Panc1 (cell line): ENCODE data around the gene AIF1. TPM values are rescaled to one million over a fixed set of nuclear protein-coding genes. Genes with fewer than 3 reads are reported as not detected.

ENCODE experiments used
- ATAC-seq: fragments of 200-7000 bp; cut with Tn5 transposase; 2 replicates; pipeline ENCODE4 v1.9.1; 2020; ENCODE audit warnings: mild to moderate bottlenecking, moderate library complexity
- BruUV-seq: library from RNA; stranded (reverse); fragments of 400-500 nt; replicated peaks from 2 replicates; lab custom pipeline; 2021; lab: Mats Ljungman, UMichigan
- CTCF ChIA-PET: fragments of 300-600 bp; sonication (Branson Sonifier 250); formaldehyde crosslinking; loops from one replicate; lab custom pipeline; 2022; ENCODE audit warnings: antibody characterized with exemption; lab: Charles Lee
- POLR2A ChIA-PET: fragments of 300-600 bp; sonication (Branson Sonifier 250); formaldehyde crosslinking; loops from one replicate; lab custom pipeline; 2022; ENCODE audit warnings: antibody characterized with exemption; lab: Charles Lee
- DNase-seq: peaks from one replicate; pipeline ENCODE4 v3.0.0-alpha.2; 2010; ENCODE audit warnings: low read depth, low spot score
- H3K27ac ChIP-seq: 2 replicates; pipeline ENCODE4 v1.5.1; 2011; ENCODE audit warnings: mild to moderate bottlenecking, low read length, inconsistent platforms
- H3K27me3 ChIP-seq: fragments of 200-500 bp; sonication (Bioruptor generic); 2 replicates; pipeline ENCODE4 v1.6.0; 2014; ENCODE audit warnings: low read length, inconsistent platforms; ENCODE audit not compliant: control insufficient read depth, insufficient read depth
- H3K36me3 ChIP-seq: fragments of 200-500 bp; sonication (Bioruptor generic); 2 replicates; pipeline ENCODE4 v1.5.1; 2014; ENCODE audit warnings: inconsistent platforms, mild to moderate bottlenecking, low read length, moderate library complexity; ENCODE audit not compliant: control insufficient read depth, insufficient read depth
- H3K4me1 ChIP-seq: 2 replicates; pipeline ENCODE4 v1.5.1; 2011; ENCODE audit warnings: inconsistent platforms, mild to moderate bottlenecking, low read length, moderate library complexity; ENCODE audit not compliant: control insufficient read depth, insufficient read depth
- H3K4me3 ChIP-seq, 2 experiments: 2 replicates each; pipeline ENCODE4 v1.5.1; 2011 to 2012; ENCODE audit warnings: low read depth in 2 of 2, low read length in 2 of 2, mild to moderate bottlenecking in 2 of 2, inconsistent platforms in 1 of 2, moderate library complexity in 1 of 2
- H3K9me3 ChIP-seq: fragments of 200-500 bp; sonication (Bioruptor generic); 2 replicates; pipeline ENCODE4 v1.5.1; 2014; ENCODE audit warnings: low read depth, mild to moderate bottlenecking, inconsistent platforms, low read length, moderate library complexity; ENCODE audit not compliant: control insufficient read depth, insufficient read depth
- POLR2AphosphoS5 ChIP-seq: IDR thresholded peaks from 2 replicates; pipeline ENCODE4 v1.6.1; 2012; ENCODE audit warnings: mild to moderate bottlenecking, low read depth, low read length, moderate library complexity
- SIN3A ChIP-seq: IDR thresholded peaks from 2 replicates; pipeline ENCODE4 v1.6.1; 2012; ENCODE audit warnings: low read depth, mild to moderate bottlenecking, low read length, moderate library complexity, borderline replicate concordance; ENCODE audit not compliant: insufficient read depth
- TCF7L2 ChIP-seq: IDR thresholded peaks from 2 replicates; pipeline ENCODE4 v1.6.1; 2011; ENCODE audit warnings: mild to moderate bottlenecking, low read depth, low read length, inconsistent platforms
- in situ Hi-C: cut with HindIII; loops from 2 replicates; pipeline ENCODE4 v1.10.0; 2016; ENCODE audit warnings: low sequenced_read_pairs, low pct_unique_long_range_greater_than_20kb
- intact Hi-C: fragments of 100-400 bp; cut with micrococcal nuclease; formaldehyde crosslinking; loops from one replicate; pipeline ENCODE4 v1.10.0; 2022; ENCODE audit not compliant: unreplicated experiment
- total RNA-seq: library from RNA; stranded (reverse); gene quantifications from one replicate; pipeline ENCODE4 v1.2.1, GENCODE V29; 2021; ENCODE audit not compliant: unreplicated experiment
- TF ChIP-seq, protein P1 (sequence below), 2 experiments: IDR thresholded peaks; 2 replicates each; pipeline ENCODE4 v1.6.1; 2011 to 2012; ENCODE audit warnings: low read depth in 2 of 2, control low read depth in 1 of 2, low read length in 1 of 2, mild to moderate bottlenecking in 1 of 2, moderate library complexity in 1 of 2; ENCODE audit not compliant: insufficient read depth in 1 of 2
- TF ChIP-seq, protein P2 (sequence below): fragments of 450-650 bp; IDR thresholded peaks from 2 replicates; pipeline ENCODE4 v1.5.1; 2017; ENCODE audit warnings: mild to moderate bottlenecking

AIF1 gene
- total RNA-seq, 1 experiment from 2014 or later, result 0.44 TPM

DNA sequence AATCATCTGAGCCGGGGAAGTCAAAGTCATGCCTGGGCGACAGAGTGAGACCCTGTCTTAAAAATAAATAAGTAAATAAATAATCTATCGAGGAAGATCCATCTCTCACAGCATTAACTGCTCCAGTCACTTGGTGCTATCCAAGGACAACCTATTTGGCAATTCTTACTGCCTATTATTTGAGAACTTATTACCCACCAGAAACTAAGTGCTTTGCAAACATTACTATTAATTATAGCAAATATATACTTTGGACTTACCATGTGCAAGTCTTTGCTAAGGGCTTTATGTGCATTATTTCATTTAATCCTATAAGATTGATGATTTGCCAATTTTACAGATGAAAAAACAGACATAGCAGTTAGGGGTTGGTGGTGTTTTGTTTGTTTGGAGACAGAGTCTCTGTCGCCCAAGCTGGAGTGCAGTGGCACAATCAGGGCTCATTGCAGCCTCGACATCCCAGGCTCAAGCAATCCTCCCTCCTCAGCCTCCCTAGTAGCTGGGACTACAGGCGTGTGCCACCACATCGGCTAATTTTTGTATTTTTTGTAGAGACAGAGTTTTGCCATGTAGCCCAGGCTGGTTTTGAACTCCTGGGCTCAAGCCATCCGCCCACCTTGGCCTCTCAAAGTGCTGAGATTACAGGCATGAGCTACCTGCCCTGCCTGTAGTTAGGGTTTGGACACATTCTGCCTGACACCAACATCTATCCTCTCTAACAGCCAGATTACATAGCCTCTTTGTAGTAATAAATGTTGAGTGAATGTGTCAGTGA lies 39.7 kb downstream of the AIF1 start:
- H3K9me3 ChIP-seq, result no peaks in the 10 kb centered on the region
- in situ Hi-C loops, result no loop called here
- DNase-seq (no peak), ATAC-seq (no peak)
- BruUV-seq, result no TSS peak
- POLR2A ChIA-PET, result interaction anchor here (0.6 kb wide), 1 partner anchor 441 kb away, joined by 3 read pairs; no protein-coding TSS in a partner anchor
- no peaks in the 10 kb centered on the region for H3K27me3 ChIP-seq
- H3K4me1 ChIP-seq, result peaks cover 34% of the 10 kb centered on the region
- no peak overlapping the region for H3K4me3 ChIP-seq
- CTCF ChIA-PET, result no interaction called here
- no peak overlapping the region for H3K27ac ChIP-seq
- intact Hi-C loops, result no loop called here
- TF ChIP-seq TCF7L2 (no peak), POLR2AphosphoS5 (no peak), SIN3A (no peak)
- TF ChIP-seq, protein P1, sequence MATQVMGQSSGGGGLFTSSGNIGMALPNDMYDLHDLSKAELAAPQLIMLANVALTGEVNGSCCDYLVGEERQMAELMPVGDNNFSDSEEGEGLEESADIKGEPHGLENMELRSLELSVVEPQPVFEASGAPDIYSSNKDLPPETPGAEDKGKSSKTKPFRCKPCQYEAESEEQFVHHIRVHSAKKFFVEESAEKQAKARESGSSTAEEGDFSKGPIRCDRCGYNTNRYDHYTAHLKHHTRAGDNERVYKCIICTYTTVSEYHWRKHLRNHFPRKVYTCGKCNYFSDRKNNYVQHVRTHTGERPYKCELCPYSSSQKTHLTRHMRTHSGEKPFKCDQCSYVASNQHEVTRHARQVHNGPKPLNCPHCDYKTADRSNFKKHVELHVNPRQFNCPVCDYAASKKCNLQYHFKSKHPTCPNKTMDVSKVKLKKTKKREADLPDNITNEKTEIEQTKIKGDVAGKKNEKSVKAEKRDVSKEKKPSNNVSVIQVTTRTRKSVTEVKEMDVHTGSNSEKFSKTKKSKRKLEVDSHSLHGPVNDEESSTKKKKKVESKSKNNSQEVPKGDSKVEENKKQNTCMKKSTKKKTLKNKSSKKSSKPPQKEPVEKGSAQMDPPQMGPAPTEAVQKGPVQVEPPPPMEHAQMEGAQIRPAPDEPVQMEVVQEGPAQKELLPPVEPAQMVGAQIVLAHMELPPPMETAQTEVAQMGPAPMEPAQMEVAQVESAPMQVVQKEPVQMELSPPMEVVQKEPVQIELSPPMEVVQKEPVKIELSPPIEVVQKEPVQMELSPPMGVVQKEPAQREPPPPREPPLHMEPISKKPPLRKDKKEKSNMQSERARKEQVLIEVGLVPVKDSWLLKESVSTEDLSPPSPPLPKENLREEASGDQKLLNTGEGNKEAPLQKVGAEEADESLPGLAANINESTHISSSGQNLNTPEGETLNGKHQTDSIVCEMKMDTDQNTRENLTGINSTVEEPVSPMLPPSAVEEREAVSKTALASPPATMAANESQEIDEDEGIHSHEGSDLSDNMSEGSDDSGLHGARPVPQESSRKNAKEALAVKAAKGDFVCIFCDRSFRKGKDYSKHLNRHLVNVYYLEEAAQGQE (IDR thresholded peaks at IDR 0.05; ENCODE audit: insufficient read depth in 1 of 2, low read depth in 2 of 2, low read length in 1 of 2), result no peak
- TF ChIP-seq, protein P2, sequence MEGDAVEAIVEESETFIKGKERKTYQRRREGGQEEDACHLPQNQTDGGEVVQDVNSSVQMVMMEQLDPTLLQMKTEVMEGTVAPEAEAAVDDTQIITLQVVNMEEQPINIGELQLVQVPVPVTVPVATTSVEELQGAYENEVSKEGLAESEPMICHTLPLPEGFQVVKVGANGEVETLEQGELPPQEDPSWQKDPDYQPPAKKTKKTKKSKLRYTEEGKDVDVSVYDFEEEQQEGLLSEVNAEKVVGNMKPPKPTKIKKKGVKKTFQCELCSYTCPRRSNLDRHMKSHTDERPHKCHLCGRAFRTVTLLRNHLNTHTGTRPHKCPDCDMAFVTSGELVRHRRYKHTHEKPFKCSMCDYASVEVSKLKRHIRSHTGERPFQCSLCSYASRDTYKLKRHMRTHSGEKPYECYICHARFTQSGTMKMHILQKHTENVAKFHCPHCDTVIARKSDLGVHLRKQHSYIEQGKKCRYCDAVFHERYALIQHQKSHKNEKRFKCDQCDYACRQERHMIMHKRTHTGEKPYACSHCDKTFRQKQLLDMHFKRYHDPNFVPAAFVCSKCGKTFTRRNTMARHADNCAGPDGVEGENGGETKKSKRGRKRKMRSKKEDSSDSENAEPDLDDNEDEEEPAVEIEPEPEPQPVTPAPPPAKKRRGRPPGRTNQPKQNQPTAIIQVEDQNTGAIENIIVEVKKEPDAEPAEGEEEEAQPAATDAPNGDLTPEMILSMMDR, result no peak
- no peaks in the 10 kb centered on the region; the same call in 1 of the 2 replicates for H3K36me3 ChIP-seq

DNA sequence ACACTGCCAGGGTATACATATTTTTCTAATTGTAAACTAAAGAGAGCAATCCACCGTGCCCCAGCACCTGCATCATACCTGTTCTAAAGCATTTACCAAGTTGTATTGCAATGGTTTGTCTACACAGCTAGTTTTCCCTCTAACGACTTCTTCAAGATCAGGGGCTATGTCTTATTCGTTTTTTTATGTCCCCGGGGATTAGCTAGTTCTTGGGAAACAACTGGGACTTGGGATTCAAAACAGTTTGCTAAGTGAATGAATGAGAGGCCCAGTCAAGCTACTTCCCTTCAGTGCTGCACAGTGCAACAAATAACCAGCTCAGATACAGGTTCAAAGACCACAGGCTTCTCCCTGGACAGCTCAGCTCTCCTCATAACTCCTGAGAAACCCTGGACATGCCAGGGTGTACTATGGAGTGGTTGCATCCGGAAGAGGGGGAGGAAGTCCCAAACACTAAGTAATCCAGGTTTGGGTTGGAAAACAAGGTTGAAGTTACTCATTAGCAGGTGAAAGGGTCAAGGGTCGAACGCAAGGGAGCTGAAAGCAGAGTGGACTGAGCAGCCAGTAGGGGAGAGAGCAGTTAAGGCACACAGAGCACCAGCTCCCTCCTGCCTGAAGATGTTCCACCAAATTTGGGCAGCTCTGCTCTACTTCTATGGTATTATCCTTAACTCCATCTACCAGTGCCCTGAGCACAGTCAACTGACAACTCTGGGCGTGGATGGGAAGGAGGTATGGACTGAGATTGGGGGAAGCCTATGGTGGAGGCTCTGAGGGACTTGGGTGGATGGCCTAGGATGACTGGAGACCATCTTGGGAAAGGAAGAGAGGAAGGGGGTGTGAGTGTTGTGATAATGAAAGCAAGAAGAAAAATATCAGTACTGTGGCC lies 40.6 kb downstream of the AIF1 start, which contains the start of gene APOM:
TSS of gene APOM (plus strand) at position 546 of the 889 bp plus-strand sequence. CDS start at position 619, 73 bp downstream.
- in situ Hi-C loops (no loop called here), intact Hi-C loops (no loop called here)
- H3K9me3 ChIP-seq, result no peaks in the 10 kb centered on the region
- no peak within 1 kb of the TSS for H3K4me3 ChIP-seq
- TF ChIP-seq, protein P2, result no peak
- TF ChIP-seq TCF7L2 (no peak), POLR2AphosphoS5 (no peak), SIN3A (no peak)
- TF ChIP-seq, protein P1 (IDR thresholded peaks at IDR 0.05; ENCODE audit: insufficient read depth in 1 of 2, low read depth in 2 of 2, low read length in 1 of 2), result no peak
- BruUV-seq, result no TSS peak
- H3K27ac ChIP-seq, result no peak within 1 kb of the TSS
- H3K36me3 ChIP-seq, result no peaks in the 10 kb centered on the region; the same call in 1 of the 2 replicates
- no peak for DNase-seq
- peaks cover 34% of the 10 kb centered on the region for H3K4me1 ChIP-seq
- ChIA-PET CTCF (no interaction called here), POLR2A (no interaction called here)
- no peak for ATAC-seq
- H3K27me3 ChIP-seq, result no peaks in the 10 kb centered on the region
